ENCODE results near the gene KRTAP10-1. TPM values are rescaled to one million over a fixed set of nuclear protein-coding genes. Genes with fewer than 3 reads are reported as not detected.

The KRTAP10-1 gene
- total RNA-seq, 6 donors from 2014 or later: not detected

DNA sequence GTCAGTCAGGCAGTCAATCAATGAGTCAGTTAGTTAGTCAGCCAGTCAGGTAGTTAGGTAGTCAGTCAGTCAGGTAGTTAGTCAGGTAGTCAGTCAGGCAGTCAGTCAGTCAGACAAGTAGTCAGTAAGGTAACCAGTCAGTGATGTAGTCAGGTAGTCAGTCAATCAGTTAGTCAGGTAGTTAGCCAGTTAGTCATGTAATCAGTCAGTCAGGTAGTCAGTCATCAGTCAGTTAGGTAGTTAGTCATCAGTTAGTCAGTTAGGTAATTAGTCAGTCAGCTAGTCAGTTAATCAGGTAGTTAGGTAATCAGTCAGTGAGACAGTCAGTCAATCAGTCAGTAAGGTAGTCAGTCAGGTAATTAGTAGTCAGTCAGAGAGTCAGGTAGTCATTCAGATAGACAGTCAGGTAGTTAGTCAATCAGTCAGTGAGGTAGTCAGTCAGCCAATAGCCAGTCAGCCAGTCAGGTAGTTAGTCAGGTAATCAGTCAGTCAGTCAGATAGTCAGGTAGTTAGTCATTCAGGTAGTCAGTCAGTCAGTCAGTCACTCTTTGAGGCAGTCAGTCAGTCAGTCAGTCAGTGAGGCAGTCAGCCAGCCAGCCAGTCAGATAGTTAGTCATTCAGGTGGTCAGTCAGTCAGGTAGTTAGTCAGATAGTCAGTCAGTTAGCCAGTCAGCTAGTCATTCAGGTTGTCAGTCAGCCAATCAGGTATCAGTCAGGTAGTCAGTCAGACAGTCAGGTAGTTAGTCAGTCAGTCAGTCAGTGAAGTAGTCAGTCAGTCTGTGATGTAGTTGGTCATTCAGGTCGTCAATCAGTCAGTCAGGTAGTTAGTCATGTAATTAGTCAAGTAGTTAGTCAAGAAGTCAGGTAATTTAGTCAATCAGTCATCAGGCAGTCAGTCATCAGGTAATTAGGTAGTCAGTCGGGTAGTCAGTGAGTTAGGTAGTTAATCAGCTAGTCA lies 15.3 kb downstream of the KRTAP10-1 start:
- DNase-seq (no peak), ATAC-seq (ENCODE audit: low FRiP score in 2 of 2) (no peak)
- no peaks in the 10 kb centered on the region for H3K36me3 ChIP-seq
- H3K4me1 ChIP-seq: no peaks in the 10 kb centered on the region
- H3K4me3 ChIP-seq: no peak overlapping the region
- WGBS, 2 donors: 63% methylated on average over 2 of the region's 2 CpGs; no CpG with 5 or more reads in 1 of the 2 donors
- H3K9me3 ChIP-seq: no peaks in the 10 kb centered on the region
- H3K27me3 ChIP-seq: peaks cover 0 to 7% (median 0%) of the 10 kb centered on the region in 4 donors
- TF ChIP-seq POLR2A (IDR thresholded peaks at IDR 0.05) (no peak), EP300 (IDR thresholded peaks at IDR 0.05) (no peak), POLR2AphosphoS5 (IDR thresholded peaks at IDR 0.05) (no peak)
- TF ChIP-seq, protein P1, sequence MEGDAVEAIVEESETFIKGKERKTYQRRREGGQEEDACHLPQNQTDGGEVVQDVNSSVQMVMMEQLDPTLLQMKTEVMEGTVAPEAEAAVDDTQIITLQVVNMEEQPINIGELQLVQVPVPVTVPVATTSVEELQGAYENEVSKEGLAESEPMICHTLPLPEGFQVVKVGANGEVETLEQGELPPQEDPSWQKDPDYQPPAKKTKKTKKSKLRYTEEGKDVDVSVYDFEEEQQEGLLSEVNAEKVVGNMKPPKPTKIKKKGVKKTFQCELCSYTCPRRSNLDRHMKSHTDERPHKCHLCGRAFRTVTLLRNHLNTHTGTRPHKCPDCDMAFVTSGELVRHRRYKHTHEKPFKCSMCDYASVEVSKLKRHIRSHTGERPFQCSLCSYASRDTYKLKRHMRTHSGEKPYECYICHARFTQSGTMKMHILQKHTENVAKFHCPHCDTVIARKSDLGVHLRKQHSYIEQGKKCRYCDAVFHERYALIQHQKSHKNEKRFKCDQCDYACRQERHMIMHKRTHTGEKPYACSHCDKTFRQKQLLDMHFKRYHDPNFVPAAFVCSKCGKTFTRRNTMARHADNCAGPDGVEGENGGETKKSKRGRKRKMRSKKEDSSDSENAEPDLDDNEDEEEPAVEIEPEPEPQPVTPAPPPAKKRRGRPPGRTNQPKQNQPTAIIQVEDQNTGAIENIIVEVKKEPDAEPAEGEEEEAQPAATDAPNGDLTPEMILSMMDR (IDR thresholded peaks at IDR 0.05): no peak
- H3K27ac ChIP-seq: no peak overlapping the region

DNA sequence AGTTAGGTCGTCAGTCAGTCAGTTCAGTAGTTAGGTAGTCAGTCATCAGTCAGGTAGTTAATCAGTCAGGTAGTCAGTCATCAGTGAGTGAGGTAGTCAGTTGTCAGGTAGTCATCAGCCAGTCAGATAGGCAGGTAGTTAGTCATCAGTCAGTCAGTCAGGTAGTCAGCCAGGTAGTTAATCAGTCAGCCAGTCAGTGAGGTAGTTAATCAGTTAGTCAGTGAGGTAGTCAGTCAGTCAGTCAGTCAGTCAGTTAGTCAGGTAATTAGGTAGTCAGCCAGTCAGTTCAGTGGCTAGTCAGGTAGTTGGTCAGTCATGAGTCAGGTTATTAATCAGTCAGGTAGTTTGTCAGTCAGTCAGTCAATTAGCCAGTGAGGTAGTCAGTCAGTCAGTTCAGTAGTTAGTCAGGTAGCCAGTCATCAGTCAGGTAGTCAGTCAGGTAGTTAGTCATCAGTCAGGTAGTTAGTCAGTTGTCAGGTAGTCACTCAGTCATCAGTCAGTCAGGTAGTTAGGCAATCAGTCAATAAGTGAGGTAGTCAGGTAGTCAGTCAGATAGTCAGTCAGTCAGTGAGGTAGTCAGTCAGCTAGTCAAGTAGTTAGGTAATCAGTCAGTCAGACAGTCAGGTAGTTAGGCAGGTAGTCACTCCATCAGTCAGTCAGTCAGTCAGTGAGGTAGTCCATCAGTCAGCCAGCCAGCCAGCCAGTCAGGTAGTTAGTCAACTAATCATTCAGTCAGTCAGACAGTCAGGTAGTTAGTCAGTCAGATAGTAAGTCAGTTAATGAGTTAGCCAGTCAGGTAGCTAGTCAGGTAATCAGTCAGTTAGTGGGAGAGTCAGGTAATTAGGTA lies 16.2 kb downstream of the KRTAP10-1 start:
- TF ChIP-seq POLR2A (IDR thresholded peaks at IDR 0.05) (no peak), POLR2AphosphoS5 (IDR thresholded peaks at IDR 0.05) (no peak), EP300 (IDR thresholded peaks at IDR 0.05) (no peak)
- TF ChIP-seq, protein P1 (IDR thresholded peaks at IDR 0.05): no peak
- H3K27me3 ChIP-seq: peaks cover 0 to 7% (median 0%) of the 10 kb centered on the region in 4 donors

DNA sequence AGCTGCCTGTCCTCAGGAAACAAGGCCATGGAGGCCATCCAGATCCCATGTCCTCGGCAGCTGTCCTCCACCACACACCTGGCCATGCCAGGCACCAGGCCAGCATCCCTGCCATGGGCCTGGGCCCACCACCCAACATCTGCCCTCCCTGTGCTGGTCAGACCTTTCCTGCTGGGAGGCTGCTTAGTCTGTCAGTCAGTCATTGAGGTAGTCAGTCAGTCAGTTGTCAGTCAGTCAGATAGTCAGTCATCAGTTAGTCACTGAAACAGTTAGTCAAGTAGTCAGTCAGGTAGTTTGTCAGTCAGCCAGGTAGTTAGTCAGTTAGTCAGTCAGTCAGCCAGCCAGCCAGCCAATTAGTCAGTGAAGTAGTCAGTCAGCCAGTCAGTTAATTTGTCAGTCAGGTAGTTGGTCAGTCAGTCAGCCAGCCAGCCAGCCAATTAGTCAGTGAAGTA lies 17.2 kb downstream of the KRTAP10-1 start:
- WGBS, 2 donors: 100% methylated on average over 1 of the region's 1 CpG; no CpG with 5 or more reads in 1 of the 2 donors
- no peak for DNase-seq
- TF ChIP-seq POLR2A (IDR thresholded peaks at IDR 0.05) (no peak), POLR2AphosphoS5 (IDR thresholded peaks at IDR 0.05) (no peak), EP300 (IDR thresholded peaks at IDR 0.05) (no peak)
- TF ChIP-seq, protein P1 (IDR thresholded peaks at IDR 0.05): no peak
- Histone ChIP-seq H3K4me1 (no peaks in the 10 kb centered on the region), H3K4me3 (no peak overlapping the region), H3K27me3 (peaks cover 0 to 7% (median 0%) of the 10 kb centered on the region in 4 donors), H3K27ac (no peak overlapping the region), H3K9me3 (no peaks in the 10 kb centered on the region), H3K36me3 (no peaks in the 10 kb centered on the region)
- ATAC-seq (ENCODE audit: low FRiP score in 2 of 2): no peak

More for the DNA sequence above, 16.2 kb downstream of the KRTAP10-1 start:
- Histone ChIP-seq H3K36me3 (no peaks in the 10 kb centered on the region), H3K27ac (no peak overlapping the region), H3K9me3 (no peaks in the 10 kb centered on the region), H3K4me3 (no peak overlapping the region), H3K4me1 (no peaks in the 10 kb centered on the region)
- WGBS, 2 donors: 63 to 94% methylated on average over 1 of the region's 1 CpG
- DNase-seq (no peak), ATAC-seq (ENCODE audit: low FRiP score in 2 of 2) (no peak)

DNA sequence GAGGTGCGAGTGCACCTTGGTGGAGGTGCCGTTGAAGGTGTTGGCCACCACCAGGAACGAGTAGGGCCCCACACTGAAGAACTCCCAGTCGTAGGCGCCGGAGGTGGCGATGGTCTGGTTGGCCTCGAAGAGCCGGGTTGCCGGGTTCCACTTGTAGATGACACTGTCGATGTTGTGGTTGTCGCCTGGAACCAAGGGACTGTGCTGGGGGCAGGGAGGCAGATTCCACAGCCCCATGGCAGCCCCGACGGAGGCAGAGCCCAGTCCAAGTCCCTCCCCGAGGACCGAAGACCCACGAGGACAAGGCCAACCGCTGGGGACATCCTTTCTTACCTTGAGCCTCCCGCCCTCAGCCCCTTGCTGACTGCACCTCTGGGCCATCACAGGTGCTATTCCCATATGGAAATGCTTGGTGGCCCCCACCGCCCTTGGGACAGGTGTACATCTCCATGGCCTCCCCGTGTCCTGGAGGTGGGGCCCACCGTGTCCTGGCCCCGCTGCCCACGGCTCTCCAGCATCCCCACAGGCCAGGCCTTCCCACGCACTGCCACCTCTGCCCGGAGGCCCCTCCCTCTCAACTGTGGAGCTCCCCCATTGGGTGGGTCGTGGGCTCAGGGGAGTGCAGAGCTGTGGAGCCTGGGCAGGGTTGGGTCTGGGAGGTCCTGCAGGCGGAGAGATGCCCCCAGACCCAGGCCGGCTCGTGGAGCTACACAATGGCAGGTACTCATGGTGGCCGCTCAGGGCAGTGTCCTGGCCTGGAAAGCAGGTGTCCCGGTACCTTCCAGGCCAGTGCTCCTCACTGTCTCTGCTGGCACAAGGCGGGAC lies 17.9 kb downstream of the KRTAP10-1 start:
- H3K4me1 ChIP-seq: no peaks in the 10 kb centered on the region
- TF ChIP-seq EP300 (IDR thresholded peaks at IDR 0.05) (no peak), POLR2A (IDR thresholded peaks at IDR 0.05) (no peak), POLR2AphosphoS5 (IDR thresholded peaks at IDR 0.05) (no peak)
- TF ChIP-seq, protein P1 (IDR thresholded peaks at IDR 0.05): no peak
- DNase-seq (peak in 1 of 2 donors; percentile 64), ATAC-seq (ENCODE audit: low FRiP score in 2 of 2) (no peak)
- no peaks in the 10 kb centered on the region for H3K36me3 ChIP-seq
- 84 to 93% methylated on average over 5 to 33 of the region's 33 CpGs for WGBS, 2 donors
- H3K9me3 ChIP-seq: no peaks in the 10 kb centered on the region
- H3K27ac ChIP-seq: no peak overlapping the region
- H3K4me3 ChIP-seq: no peak overlapping the region
- H3K27me3 ChIP-seq: peaks cover 0 to 7% (median 0%) of the 10 kb centered on the region in 4 donors
